GM12874 (cell line): ENCODE results near the gene OR5H15.

Experiments used
- TF ChIP-seq, protein P1 (sequence below): IDR thresholded peaks from 2 replicates; pipeline ENCODE4 v1.5.1; 2011; ENCODE audit warnings: low read depth, mild to moderate bottlenecking, control low read depth, low read length, moderate library complexity; ENCODE audit not compliant: insufficient read depth

The OR5H15 gene

GRCh38 chr3:98171071-98171470 is 4.6 kb downstream of the OR5H15 start:
- TF ChIP-seq, protein P1, sequence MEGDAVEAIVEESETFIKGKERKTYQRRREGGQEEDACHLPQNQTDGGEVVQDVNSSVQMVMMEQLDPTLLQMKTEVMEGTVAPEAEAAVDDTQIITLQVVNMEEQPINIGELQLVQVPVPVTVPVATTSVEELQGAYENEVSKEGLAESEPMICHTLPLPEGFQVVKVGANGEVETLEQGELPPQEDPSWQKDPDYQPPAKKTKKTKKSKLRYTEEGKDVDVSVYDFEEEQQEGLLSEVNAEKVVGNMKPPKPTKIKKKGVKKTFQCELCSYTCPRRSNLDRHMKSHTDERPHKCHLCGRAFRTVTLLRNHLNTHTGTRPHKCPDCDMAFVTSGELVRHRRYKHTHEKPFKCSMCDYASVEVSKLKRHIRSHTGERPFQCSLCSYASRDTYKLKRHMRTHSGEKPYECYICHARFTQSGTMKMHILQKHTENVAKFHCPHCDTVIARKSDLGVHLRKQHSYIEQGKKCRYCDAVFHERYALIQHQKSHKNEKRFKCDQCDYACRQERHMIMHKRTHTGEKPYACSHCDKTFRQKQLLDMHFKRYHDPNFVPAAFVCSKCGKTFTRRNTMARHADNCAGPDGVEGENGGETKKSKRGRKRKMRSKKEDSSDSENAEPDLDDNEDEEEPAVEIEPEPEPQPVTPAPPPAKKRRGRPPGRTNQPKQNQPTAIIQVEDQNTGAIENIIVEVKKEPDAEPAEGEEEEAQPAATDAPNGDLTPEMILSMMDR: no peak

DNA sequence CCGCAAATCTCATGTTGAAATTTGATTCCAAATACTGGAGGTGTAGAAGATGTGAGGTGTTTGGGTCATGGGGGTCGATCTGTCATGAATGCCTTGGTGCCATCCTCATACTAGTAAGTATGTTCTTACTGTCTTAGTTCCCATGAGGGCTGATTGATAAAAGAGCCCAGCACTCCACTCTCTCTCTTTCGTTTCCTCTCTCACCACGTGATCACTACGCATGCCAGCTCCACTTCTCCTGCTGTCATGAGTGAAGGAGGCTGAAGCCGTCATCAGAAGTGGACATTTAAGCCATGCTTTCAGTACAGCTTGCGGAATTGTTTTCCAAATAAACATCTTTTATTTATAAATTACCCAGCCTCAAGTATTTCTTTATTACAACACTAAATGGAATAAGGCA is 6.1 kb downstream of the OR5H15 start:
- TF ChIP-seq, protein P1: no peak

DNA sequence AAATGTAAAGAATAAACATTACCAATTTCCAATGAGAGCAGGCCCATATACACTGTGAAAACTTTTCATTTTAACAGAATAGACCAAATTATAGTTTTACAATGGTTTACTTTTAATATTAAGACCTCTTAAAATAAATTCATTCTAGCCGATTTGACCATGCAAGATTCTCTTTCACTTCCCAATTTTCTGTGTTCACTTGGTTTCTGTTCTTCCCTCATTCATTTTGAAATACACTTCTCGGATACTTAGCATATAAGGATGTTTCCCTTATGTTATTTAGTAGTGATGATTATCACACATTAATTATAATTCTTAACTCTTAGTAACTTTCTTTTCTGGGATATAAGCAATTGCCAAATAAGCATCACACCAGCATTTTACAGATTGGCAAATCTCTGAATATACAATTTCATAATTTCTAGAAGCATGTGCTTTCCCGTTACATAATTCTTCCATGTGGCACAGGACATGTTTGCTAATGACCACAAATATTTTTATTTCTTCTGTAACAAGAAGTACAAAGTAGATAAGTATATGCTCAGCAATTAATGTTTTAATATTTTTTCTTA is 13.9 kb downstream of the OR5H15 start:
- TF ChIP-seq, protein P1: no peak

DNA sequence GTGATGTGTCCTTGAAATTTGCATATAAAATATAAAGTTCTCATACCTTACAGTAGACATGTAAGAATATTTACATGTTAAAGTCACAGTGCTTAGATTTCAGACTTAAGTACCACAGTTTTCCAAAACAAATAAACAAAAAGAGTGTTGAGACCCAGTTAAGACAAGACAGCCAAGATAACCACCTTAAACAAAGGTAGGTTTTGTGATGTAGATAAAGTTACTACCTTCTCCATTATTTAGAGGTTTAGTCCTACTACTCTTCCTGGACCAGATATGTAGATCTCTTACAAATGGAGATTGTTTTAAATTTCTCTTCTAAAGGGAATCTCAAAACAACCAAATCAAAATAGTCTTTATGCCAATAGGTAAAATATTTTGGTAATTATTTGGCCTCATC is 15.7 kb downstream of the OR5H15 start:
- TF ChIP-seq, protein P1: no peak

- TF ChIP-seq, protein P1: no peak
Measured at GRCh38 chr3:98185180-98185579, 18.7 kb downstream of the OR5H15 start.

DNA sequence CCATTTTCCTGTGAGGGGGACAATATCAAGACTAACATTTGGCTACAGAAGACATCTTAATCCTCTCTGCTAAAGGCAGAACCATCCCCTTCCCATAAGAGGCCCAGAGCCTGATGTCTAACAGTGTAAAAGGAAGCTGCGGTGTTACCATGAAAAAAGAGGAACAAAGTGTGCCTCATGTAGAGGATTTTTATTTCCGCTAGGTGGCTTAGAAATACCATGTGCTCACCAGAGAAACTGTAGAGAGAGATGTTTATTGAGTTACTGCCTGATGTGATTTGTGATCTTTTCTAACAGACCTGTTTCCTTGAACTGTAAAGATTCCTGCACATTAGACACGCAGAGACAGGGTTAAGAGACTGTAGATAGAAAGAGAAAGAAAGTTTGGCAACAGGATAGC is 22.0 kb downstream of the OR5H15 start:
- TF ChIP-seq, protein P1: peak; percentile 21; the same call in 1 of the 2 replicates

DNA sequence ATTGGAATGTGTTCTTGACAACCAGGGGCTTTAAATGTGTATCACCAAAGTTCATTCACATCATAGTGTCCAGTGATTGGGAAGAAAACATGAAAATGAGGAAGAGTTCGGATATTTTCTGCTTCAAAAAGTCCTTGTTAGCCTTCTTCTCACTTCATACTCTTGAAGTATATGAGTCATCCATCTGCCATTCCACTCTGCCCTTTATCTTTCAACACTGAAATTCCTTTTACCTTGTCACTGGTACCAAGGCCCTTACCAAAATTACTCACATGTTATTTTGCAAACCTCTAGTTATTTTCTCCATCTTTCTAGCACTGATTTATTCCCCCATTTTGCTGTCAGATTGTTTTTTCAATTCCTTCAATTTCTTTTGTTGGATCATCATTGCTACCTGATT is 32.5 kb downstream of the OR5H15 start:
- TF ChIP-seq, protein P1: no peak
